MCF 10A (cell line): ENCODE data around the gene INO80C. TPM values are rescaled to one million over a fixed set of nuclear protein-coding genes. Genes with fewer than 3 reads are reported as not detected.

Experiments
- BruUV-seq: library from RNA; stranded (reverse); fragments of 400-500 nt; replicated peaks from 2 replicates; lab custom pipeline; 2021; lab: Mats Ljungman, UMichigan
- CTCF ChIA-PET: fragments of 300-600 bp; sonication (Branson Sonifier 250); formaldehyde crosslinking; extraction: SDS; loops from one replicate; lab custom pipeline; 2021; ENCODE audit warnings: antibody characterized with exemption, inconsistent platforms; lab: Yijun Ruan, JAX
- POLR2A ChIA-PET: fragments of 300-600, 350-650 bp; sonication (Branson Sonifier 250); formaldehyde crosslinking; extraction: SDS; loops from one replicate; lab custom pipeline; 2020; ENCODE audit warnings: antibody characterized with exemption, inconsistent platforms; lab: Yijun Ruan, JAX
- DNase-seq: peaks from one replicate; pipeline ENCODE4 v3.0.0-alpha.2; 2018; ENCODE audit not compliant: unreplicated experiment
- H3K27ac Mint-ChIP-seq: one replicate; pipeline ENCODE4 v1.8.0; 2022; ENCODE audit warnings: mild to moderate bottlenecking, low read depth, mixed read lengths; ENCODE audit not compliant: unreplicated experiment
- H3K27me3 Mint-ChIP-seq: one replicate; pipeline ENCODE4 v1.8.0; 2022; ENCODE audit warnings: mixed read lengths; ENCODE audit not compliant: insufficient read depth, unreplicated experiment
- H3K36me3 Mint-ChIP-seq: one replicate; pipeline ENCODE4 v1.8.0; 2022; ENCODE audit warnings: mild to moderate bottlenecking, moderate library complexity, mixed read lengths; ENCODE audit not compliant: insufficient read depth, unreplicated experiment
- H3K4me1 Mint-ChIP-seq: one replicate; pipeline ENCODE4 v1.8.0; 2022; ENCODE audit warnings: mixed read lengths; ENCODE audit not compliant: insufficient read depth, unreplicated experiment
- H3K4me3 Mint-ChIP-seq: one replicate; pipeline ENCODE4 v1.8.0; 2022; ENCODE audit warnings: mild to moderate bottlenecking, moderate library complexity, mixed read lengths; ENCODE audit not compliant: unreplicated experiment
- H3K9me3 Mint-ChIP-seq: one replicate; pipeline ENCODE4 v1.8.0; 2022; ENCODE audit warnings: mixed read lengths; ENCODE audit not compliant: unreplicated experiment
- CTCF ChIP-seq: fragments of 200-600 bp; IDR thresholded peaks from one replicate; pipeline ENCODE4 v1.8.0; 2022; ENCODE audit warnings: antibody characterized with exemption, mild to moderate bottlenecking; ENCODE audit not compliant: unreplicated experiment
- intact Hi-C: fragments of 100-400 bp; cut with micrococcal nuclease; formaldehyde crosslinking; loops from 2 replicates; pipeline ENCODE4 v1.14.1; 2022
- total RNA-seq: library from RNA; stranded (reverse); gene quantifications from 2 replicates; pipeline ENCODE4 v1.2.3, GENCODE V29; 2022

INO80C gene
- total RNA-seq, 1 experiment from 2014 or later = 32.6 TPM

GRCh38 chr18:35495536-35496314 is 2.0 kb downstream of the INO80C start:
- DNase-seq = no peak
- intact Hi-C loops = loop anchor here (5.0 kb wide), 1 partner anchor 87 kb away; the partner anchor contains the start of gene GALNT1
- POLR2A ChIA-PET = interaction anchor here (0.5 to 8.5 kb wide), 8 partner anchors 15 to 253 kb away, joined by 3 to 134 read pairs (median 16); no protein-coding TSS in a partner anchor
- Mint-ChIP-seq H3K9me3 (no peaks in the 10 kb centered on the region), H3K4me3 (peak overlapping the region; percentile 87), H3K27ac (no peak overlapping the region), H3K4me1 (peaks cover 18% of the 10 kb centered on the region), H3K36me3 (peaks cover 7% of the 10 kb centered on the region), H3K27me3 (no peaks in the 10 kb centered on the region)
- TF ChIP-seq CTCF = no peak
- no TSS peak for BruUV-seq
- CTCF ChIA-PET = interaction anchor here (0.5 to 1.5 kb wide), 6 partner anchors 16 to 522 kb away, joined by 3 to 7 read pairs (median 4); no protein-coding TSS in a partner anchor

- Mint-ChIP-seq H3K4me3 (no peak overlapping the region), H3K27ac (no peak overlapping the region), H3K27me3 (no peaks in the 10 kb centered on the region), H3K4me1 (peaks cover 26% of the 10 kb centered on the region), H3K9me3 (no peaks in the 10 kb centered on the region), H3K36me3 (peaks cover 7% of the 10 kb centered on the region)
- no peak for DNase-seq
- intact Hi-C loops = loop anchor here (5.0 kb wide), 1 partner anchor 88 kb away; the partner anchor contains the start of gene GALNT1
- TF ChIP-seq CTCF = no peak
- CTCF ChIA-PET = interaction anchor here (0.8 to 1.4 kb wide), 6 partner anchors 13 to 139 kb away, joined by 3 to 5 read pairs (median 3); no protein-coding TSS in a partner anchor
- POLR2A ChIA-PET = interaction anchor here (0.6 to 8.5 kb wide), 4 partner anchors 14 to 91 kb away, joined by 3 to 134 read pairs (median 48); no protein-coding TSS in a partner anchor
- BruUV-seq = no TSS peak
Observed at GRCh38 chr18:35494251-35495220, 3.2 kb downstream of the INO80C start.

- ChIA-PET CTCF (interaction anchor here (1.0 kb wide), 1 partner anchor 12 kb away, joined by 3 read pairs; no protein-coding TSS in a partner anchor), POLR2A (interaction anchor here (8.5 kb wide), 1 partner anchor 34 kb away, joined by 87 read pairs; no protein-coding TSS in a partner anchor)
- intact Hi-C loops = no loop called here
- no TSS peak for BruUV-seq
- no peak overlapping the region for H3K4me3 Mint-ChIP-seq
- no peaks in the 10 kb centered on the region for H3K27me3 Mint-ChIP-seq
- no peak for DNase-seq
- no peaks in the 10 kb centered on the region for H3K9me3 Mint-ChIP-seq
- peak overlapping the region; percentile 18 for H3K27ac Mint-ChIP-seq
- TF ChIP-seq CTCF = no peak
- no peaks in the 10 kb centered on the region for H3K36me3 Mint-ChIP-seq
- H3K4me1 Mint-ChIP-seq = peaks cover 22% of the 10 kb centered on the region
Observed at GRCh38 chr18:35491700-35492077, 6.1 kb downstream of the INO80C start.
